Vagina (tissue), 2 donors: Measurements from ENCODE around the gene FLYWCH2.

Experiments
- POLR2AphosphoS5 ChIP-seq, 2 donors: sonication (generic); formaldehyde crosslinking; IDR thresholded peaks; one replicate each; pipeline ENCODE4 v1.9.0; 2017; ENCODE audit warnings: antibody characterized with exemption in 2 of 2, mild to moderate bottlenecking in 2 of 2, low read depth in 1 of 2; ENCODE audit not compliant: insufficient read depth in 1 of 2
- TF ChIP-seq, protein P1 (sequence below), 3 experiments: fragments of 450-650 bp in 2 of 3; fragments of 200-600 bp in 1 of 3; sonication (generic) in 1 of 3; IDR thresholded peaks; one replicate each; pipeline ENCODE4 v1.5.1; 2017 to 2019; ENCODE audit warnings: antibody characterized with exemption in 3 of 3, mild to moderate bottlenecking in 2 of 3, moderate library complexity in 2 of 3

DNA sequence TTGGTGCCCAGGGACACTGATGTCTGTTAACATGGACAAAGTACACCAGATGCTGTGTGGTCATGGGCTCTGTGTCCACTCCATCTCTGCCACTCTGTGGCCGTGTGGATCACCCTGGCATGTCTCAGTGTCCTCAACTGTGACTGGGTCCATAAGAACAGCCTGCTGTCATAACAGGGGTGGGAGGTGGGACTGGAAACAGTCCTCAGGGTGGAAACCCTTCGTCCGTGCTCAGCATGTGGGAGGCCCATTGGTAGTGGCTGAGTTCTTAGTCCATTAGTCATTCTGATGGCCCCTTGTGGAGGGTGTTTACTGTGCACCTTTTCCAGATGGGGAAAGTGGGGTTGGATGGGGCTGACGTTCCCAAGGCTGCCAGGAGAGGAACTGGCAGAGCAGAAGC is 12.8 kb downstream of the FLYWCH2 start:
- TF ChIP-seq, protein P1, sequence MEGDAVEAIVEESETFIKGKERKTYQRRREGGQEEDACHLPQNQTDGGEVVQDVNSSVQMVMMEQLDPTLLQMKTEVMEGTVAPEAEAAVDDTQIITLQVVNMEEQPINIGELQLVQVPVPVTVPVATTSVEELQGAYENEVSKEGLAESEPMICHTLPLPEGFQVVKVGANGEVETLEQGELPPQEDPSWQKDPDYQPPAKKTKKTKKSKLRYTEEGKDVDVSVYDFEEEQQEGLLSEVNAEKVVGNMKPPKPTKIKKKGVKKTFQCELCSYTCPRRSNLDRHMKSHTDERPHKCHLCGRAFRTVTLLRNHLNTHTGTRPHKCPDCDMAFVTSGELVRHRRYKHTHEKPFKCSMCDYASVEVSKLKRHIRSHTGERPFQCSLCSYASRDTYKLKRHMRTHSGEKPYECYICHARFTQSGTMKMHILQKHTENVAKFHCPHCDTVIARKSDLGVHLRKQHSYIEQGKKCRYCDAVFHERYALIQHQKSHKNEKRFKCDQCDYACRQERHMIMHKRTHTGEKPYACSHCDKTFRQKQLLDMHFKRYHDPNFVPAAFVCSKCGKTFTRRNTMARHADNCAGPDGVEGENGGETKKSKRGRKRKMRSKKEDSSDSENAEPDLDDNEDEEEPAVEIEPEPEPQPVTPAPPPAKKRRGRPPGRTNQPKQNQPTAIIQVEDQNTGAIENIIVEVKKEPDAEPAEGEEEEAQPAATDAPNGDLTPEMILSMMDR (IDR thresholded peaks at IDR 0.05) = no peak
- TF ChIP-seq POLR2AphosphoS5 (IDR thresholded peaks at IDR 0.05; ENCODE audit: insufficient read depth in 1 of 2, low read depth in 1 of 2) = no peak
